ENCODE measurements around the gene COQ9.
"Not testable (repeated sequence)": the region's sequence is repeated elsewhere in the genome, so short reads cannot be mapped to it uniquely, and the experiment has no call there.

The COQ9 gene

DNA sequence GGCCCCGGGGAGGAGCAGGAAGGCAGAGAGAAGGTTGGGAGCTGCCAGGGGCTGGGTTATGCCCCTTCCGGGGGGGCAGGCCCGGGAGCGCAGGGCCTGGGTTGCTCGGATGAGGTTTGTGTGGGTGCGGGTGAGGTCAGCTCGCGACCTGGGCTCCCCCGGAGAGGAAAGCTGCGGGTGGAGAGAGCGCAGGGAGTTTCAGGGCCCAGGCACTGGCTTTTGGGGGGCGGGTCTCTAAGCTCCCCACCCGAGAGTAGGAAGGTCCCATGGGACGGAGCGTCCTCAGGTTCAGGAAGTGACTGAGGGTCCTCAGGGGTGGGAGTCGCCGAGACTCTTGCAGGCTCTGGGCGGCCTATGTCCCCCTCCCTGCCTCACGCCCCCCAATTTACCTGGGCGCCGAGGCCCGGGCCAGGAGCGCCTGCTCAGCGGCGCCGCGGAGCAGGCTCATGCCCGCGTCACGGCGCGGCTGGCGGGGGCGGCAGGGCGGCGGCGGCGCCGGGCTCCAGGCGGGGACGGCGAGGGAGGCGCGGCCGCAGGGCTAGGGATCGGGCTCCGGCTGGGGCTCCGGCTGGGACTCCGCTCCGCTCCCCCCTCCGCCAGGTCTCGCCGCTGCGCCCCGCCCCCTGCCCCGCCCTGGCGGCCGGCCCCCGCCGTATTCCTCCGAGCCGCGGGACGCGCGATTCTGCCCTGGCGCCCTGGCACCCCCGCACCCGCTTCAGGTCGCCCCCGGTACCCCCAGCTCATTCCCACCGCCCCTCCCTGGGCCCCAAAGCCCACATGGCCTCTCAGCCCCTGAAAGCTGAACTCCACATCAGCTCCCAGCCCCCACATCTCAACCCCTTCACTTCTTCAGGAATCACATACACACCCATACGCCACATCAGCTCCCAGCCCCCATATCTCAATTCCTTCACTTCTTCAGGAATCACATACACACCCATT is 38.9 kb downstream of the COQ9 start, which contains the start of gene DOK4:
Gene DOK4, minus strand, starts transcription at position 578 of the 942 bp plus-strand sequence. CDS start 6,986 bp downstream, outside the sequence.
- DNase-seq = peak; percentile 37

DNA sequence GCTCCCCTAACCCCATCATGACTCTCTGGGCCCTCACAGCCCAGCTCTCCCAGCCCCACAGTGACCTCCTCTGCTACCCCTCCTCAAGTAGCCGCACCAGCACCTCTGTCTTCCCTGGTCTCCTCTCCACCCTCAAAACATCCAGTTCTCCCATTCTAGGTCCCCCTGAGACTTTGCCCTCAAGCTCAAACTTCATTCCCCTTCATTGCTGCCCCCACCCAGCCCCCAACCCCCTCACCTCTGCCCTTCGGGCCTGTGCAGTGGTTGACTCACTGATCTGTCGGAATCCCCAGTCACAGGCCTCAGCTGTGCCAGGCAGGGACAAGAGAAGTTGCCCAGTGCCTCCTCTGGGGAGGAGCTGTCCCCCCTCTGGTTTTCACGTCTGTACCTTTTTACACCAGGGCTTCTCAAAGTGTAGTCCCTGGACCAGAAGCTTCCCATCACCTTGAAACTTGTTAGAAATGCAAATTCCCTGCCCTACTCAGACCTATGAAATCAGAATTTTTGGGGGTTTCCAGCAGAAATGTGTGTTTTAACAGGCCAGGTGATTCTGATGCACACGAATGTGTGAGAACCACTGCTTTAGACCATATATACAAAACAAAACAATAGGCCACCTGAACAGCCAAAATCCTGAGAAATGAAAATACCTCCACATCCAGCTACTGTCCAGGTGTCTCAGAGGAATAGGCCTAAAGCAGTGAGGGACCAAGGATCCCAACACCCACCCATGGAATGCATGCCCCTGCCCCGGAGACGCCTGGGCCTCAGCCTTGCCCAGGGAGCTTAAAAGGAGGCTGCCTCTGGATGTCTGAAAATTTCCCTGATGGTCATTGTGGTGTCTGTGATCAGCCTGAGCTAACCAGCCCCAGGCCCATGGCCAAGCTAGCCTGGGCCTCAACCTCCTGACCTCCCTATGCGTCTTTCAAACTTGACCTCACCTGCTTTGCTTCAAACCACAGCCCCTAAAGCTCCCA is 39.9 kb downstream of the COQ9 start:
- DNase-seq = no peak

DNA sequence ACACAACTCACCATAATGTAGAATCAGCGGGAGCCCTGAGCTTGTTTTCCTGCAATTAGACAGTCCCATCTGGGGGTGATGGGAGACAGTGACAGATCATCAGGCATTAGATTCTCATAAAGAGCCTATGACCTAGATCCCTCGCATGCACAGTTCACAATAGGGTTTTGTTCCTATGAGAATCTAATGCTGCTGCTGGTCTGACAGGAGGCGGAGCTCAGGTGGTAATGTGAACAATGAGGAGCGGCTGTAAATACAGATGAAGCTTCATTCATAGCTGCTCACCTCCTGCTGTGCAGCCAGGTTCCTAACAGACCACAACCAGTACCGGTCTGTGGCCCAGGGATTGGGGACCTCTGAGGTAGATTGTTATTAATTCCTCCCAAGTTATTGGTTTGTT is 42.0 kb downstream of the COQ9 start:
- no peak for DNase-seq

DNA sequence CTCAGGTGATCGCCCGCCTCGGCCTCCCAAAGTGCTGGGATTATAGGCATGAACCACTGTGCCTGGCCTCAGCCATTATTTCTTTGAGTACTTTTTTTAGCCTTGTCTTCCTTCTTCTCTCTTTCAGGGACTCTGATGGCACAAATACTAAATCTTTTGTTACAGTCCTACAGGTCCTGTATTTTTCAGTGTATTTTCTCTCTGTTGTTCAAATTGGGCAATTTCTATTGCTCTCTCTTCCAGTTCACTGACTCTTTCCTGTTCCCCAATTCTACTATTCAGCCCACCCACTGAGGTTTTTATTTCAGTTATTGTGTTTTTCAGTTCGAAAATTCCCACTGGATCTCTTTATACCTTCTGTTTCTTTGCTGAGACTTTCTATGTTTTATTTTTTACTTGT is 46.5 kb downstream of the COQ9 start:
- no peak for DNase-seq

DNA sequence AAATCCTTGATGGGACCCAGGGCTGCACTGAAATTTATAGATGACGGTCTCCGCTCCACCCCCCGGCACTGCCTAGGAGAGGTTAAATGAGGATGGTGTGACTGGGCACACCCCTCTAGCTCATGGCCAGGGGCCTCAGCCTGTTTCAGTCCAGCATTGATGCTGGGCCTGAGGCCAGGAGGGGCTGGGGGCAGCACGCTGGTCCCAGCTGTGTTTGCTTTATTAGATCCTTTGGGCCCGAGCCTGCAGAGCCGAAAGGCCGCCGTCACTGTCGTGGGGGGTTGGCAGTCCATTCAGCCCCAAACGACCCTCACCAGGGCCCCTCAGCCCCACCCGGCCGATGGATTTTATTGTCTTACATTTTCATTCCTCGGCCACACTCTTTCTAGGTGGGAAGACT is 49.8 kb downstream of the COQ9 start:
- no peak for DNase-seq

DNA sequence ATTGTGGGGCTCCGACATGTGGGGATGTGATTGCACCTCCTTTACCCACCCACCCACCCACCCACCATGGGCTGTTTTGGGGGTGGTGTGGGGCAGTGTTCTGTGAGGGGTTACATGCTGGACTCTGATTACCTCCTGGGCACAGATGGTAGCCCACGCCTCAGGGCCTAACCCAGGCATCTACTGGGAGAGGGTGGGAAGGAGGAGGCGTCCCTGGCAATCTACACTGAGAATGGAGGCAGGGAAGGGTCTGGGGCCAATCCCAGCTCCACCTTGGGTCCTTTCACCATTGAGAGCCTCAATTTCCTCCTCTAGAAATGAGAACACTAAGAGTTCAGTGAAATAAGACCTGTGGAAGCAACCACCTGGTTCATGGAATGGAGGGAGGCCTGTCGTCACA is 50.8 kb downstream of the COQ9 start:
- DNase-seq = no peak

DNA sequence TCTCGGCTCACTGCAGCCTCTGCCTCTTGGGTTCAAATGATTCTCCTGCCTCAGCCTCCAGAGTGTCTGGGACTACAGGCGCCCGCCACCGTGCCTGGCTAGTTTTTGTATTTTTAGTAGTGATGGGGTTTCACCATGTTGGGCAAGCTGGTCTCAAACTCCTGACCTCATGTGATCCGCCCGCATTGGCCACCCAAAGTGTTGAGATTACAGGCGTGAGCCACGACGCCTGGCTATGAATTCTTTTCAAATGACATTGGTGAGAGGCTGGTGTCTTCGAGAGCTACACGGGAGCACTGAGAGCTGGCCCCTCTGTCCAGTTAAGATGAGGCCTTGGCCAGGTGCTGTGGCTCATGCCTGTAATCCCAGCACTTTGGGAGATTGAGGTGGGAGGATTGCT is 52.7 kb downstream of the COQ9 start:
- DNase-seq = not testable (repeated sequence)

DNA sequence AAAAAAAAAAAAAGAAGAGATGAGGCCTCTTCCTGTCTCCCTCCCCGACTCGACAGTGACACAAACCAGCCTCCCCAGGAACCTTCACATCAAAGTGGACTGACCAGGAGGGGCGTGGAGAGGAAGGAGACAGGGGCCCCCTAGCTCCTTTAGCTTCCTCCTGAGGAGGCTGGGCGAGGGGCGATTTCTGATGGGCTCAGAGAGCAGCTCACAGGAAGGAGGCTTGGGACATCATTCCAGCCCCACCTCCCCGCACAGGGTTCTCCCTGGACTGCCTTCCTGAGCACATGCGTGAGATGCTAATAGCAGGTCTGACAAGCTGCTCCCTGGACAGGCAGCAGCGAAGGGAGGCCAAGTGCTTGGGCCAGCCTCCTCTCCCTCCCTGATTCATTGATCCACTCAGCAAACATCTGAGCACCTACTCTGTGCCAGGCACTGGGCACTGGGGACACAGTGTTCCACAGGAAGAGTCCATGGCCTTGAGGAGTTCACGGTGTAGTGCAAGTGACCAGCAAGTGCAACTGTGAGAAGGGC is 53.4 kb downstream of the COQ9 start:
- DNase-seq = no peak

DNA sequence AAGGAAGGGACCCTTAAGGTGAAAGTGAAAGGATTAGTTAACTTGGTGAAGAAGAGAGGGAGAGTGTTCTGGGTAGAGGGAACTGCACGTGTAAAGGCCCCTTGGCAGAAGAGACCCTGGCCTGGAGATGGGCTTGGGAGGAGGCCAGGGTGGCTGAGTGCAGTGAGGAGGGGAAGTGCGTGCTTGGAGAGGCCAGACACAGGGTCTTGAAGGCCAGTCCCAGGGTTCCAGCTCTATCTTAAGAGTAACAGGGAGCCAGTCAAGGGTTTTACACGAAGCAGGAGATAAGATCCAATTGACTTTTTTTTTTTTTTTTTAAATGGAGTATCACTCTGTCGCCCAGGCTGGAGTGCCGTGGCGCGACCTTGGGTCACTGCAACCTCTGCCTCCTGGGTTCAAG is 54.2 kb downstream of the COQ9 start:
- DNase-seq = no peak

DNA sequence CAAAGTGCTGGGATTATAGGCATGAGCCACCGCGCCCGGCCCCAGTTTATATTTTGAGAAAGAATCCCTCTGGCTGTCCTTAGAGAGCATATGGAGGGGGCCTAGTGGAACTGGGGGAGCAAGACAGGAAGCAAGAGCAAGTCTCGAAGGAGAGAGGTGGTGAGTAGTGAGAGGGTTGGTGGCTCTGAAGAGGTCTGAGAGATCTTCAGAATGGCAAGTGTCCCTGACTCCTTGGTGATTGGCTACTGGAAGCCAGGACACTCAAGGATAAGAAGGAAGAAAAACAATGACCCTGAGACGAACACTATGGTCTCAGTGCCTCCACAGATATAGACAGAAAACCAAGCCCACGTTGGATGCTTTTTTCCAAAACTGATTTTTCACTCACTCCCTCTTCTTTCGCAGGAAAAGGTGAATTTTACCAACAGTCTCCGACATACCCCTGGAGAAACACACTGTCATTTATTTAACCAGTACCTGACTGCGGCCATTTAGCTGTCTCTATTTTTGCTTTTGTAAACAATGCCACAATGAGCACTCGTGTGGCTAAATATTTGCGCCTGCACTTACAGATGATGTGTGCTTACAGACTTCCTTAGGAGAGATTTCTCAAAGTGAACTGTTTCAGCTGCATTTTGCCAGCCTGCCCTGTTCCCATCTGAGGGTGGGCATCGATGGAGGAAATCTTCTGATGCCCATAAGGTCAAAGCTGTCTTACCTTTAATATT is 54.9 kb downstream of the COQ9 start:
- DNase-seq = no peak

DNA sequence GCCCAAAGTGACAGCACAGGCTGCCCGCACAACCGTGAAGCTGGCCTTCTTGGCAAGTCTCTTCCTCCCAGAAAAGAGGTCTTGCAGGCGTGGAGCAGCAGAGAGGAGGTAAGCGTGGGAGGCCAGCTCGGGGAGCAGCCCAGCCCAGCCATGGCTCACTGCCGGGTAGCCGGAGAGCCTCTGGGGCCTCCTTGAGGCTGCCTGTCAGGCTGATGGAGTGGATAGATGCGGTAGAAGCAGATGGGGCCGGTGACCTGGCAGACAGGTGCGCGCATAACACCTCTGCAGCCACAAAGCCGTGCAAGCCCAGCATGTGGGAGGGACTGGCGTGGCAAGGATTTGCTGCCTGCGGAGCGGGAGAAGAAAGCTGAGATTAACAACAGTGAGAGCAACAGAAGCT is 56.1 kb downstream of the COQ9 start:
- DNase-seq = no peak

DNA sequence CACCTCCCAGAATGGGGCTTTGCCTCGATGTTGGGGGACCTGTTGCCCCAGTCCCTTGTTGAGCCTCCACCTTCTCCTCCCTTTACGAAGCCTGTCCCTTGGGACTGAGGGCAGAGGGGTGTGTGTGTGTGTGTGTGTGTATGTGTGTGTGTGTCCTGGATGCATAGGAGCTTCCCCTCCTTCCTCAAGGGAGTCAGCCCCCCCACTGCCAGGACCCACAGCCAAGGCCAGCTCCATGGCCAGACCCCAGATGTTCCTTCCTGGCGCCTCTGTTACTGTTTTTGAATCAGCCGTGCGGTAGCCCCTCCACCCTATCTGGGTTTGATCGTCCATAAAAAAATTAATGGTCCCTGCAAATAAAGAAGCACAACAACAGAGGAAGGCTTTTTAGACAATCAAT is 56.7 kb downstream of the COQ9 start:
- DNase-seq = no peak

DNA sequence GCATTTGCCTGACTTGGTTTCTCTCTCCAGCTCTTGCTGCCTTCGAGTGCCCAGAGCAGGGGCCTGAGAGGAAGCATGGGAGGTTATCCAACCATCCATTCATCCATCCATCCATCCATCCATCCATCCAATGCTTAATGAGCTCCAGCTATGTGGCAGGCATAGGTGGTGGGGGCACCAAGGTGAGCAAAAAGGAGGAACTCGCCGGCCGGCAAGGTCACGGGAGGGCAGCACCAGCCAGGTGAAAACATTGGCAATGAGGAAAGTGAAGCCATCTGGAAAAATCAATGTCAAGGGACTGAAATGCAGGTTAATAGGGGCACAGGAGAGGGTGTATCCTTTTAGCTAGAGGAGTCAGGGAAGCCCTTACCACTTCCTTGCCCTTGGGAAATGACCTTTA is 57.2 kb downstream of the COQ9 start:
- no peak for DNase-seq

DNA sequence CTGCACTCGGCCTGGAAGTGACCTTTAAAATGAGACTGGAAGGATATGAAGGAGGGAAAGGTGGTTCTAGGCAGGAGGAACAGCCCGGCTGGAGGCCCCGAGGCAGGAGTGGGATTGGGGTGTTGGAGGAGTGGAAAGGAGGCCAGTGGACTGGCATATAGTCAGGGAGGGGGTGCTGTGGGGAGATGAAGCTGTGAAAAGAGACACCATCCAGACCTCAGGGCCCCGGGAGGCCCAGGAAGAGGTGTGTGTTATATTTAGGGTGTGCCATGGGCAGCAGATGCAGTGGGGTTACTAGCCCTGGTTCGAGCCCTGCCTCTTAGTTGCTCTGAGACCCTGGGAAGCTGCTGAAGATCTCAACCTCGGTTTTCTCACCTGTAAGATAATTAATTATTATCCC is 57.9 kb downstream of the COQ9 start:
- DNase-seq = no peak

DNA sequence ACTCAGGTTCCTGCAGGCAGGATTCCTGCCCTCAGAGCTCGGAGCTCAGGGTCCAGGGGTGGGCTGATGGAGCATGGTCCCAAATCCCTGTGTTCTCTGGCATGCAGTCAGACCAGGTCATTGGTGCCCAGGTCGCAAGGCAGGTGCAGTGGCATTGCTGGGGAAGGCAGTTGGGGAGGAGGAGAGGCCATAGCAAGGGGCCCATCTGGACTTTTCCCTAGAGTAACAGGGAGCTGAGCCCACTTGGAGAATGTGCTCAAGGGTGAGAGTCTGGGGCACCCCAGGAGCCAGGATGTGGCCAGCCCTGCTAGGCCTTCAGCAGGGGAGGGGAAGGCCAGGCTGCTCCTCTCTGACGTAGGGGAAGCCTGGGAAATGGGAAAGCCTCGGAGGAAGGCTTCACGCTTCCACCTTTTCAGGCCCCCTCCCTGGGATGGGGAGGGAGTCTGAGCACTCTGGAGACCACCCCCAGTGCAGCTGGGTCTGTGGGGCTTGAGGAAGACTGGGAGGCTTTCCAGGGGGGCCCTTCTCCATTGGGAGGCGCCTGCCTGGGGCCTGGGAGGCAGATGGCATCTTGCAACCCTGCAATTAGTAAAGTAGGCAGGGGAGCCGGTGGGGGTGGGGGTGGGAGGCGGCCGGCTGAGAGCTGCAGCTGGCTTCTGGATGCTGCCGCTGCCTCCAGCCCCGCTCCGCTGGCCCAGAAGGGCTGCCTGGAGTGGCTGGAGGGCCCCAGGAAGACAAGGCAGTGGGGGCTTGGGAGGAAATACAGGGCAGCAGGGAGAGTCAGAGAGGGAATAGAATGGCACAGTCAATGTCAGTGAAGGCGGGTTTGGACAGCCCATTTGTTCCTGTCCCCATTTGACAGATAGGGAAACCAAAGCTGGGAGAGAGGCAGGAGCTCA is 60.1 kb downstream of the COQ9 start:
- DNase-seq = no peak

DNA sequence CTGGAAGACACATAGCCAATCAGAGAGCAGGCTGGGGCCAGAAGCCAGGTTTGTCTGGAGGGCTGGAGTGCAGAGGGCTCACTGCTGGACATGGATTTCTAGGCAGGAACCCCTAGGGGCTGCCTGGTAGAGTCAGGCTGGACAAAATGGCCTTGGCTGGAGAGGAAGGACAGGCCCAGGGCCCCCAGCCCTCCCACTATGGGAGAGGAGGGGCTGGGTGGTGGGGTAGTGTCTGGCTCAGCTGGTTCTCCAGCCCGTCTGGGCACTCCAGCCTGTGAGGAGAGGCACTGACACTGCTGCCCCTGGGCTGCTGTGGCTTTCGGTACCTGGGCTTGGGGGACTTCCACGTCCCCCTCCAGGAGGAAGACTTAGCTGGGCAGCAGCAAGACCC is 60.8 kb downstream of the COQ9 start:
- no peak for DNase-seq

DNA sequence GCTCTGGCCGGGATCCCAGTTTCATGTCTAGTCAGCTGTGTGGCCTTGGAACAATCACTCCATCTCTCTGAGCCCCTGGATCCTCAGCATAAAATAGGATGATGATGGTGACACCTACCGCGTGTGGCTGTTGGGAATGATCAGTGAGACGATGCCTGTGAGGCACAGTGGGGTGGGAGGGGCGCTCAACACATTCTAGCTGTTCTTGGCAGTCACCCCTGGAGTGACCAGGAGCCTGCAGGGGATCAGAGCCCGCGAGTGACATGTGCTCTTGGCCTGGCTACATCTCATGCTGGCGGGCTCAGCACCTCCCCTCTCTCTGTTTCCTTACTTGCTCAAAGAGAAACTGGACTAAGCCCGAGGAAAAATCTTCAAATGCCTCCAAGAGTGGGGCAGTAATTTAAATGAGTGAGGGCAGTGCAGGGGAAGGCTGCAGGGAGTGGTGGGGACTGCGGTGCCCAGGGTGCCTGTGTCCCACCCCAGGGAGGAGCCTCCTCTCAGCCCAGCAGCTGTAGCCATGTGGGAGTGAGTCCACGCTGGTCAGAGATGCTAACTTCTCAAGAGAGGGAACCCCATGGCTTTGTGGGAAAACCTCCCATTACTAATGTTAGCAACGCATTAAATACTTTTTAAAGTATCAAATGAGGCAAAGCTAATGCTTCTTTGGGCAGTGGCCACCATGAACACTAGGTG is 62.1 kb downstream of the COQ9 start:
- no peak for DNase-seq

DNA sequence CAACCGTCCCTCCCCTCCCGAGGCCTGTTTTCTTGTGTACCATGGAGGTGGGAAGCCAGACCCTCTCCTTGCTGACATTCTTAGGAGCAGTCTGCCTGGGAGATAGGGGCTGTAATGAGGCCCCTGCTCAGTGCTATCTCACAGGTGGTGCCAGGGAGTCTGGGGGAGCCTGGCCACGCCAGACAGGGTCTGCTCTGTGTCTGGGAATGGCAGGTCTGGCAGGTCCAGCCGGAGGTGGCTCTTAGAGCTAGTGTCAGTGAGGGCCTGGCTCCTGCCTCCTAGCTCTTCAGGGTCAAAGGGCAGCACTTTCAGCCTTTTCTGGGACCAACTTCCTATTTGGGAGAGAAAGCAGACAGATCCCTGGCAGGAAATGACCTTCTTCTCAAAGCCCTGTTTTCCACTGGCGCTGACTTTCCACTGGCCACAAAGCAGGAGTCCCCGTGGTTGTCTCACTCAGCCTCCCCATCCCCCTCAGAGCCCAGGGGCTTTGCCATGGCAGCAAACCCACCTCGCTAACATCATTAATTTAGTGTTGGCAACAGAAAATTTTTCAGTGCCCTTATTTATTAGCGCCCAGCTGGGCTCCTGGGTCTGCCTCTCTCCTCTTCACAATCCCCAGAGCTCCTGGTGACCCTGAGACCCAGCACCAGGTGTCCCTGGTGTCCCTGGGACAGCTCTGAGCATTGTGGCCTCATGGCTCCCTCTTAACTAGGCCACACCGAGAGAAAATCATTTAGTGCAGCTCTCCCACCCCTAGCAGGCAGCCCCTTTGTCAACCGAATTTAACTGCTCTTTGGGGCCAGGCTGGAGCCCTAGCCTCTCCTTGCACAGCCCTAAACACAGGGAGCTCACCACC is 63.0 kb downstream of the COQ9 start:
- no peak for DNase-seq

Data from midbrain (tissue), 1 donor.